Measurements from ENCODE around the gene MACROD2.

Gene MACROD2

GRCh38 chr20:15576411-15576810 lies 1581.1 kb downstream of the MACROD2 start:
- no peak for DNase-seq (ENCODE audit: low read depth in 2 of 2)

GRCh38 chr20:15578113-15578512 lies 1582.8 kb downstream of the MACROD2 start:
- no peak for DNase-seq (ENCODE audit: low read depth in 2 of 2)

GRCh38 chr20:15579688-15580087 lies 1584.4 kb downstream of the MACROD2 start:
- no peak for DNase-seq (ENCODE audit: low read depth in 2 of 2)

GRCh38 chr20:15582146-15582760 lies 1586.9 kb downstream of the MACROD2 start:
- no peak for DNase-seq (ENCODE audit: low read depth in 2 of 2)

GRCh38 chr20:15584507-15584906 lies 1589.2 kb downstream of the MACROD2 start:
- DNase-seq (ENCODE audit: low read depth in 2 of 2), result no peak

- DNase-seq (ENCODE audit: low read depth in 2 of 2), result no peak
Measured at GRCh38 chr20:15593081-15593480, 1597.8 kb downstream of the MACROD2 start.

GRCh38 chr20:15594158-15594695 lies 1598.9 kb downstream of the MACROD2 start:
- DNase-seq (ENCODE audit: low read depth in 2 of 2), result no peak

GRCh38 chr20:15596220-15596890 lies 1601.0 kb downstream of the MACROD2 start:
- DNase-seq (ENCODE audit: low read depth in 2 of 2), result no peak

GRCh38 chr20:15597306-15597705 lies 1602.0 kb downstream of the MACROD2 start:
- no peak for DNase-seq (ENCODE audit: low read depth in 2 of 2)

- no peak for DNase-seq (ENCODE audit: low read depth in 2 of 2)
Measured at GRCh38 chr20:15599961-15600360, 1604.6 kb downstream of the MACROD2 start.

- no peak for DNase-seq (ENCODE audit: low read depth in 2 of 2)
Measured at GRCh38 chr20:15600565-15600964, 1605.2 kb downstream of the MACROD2 start.

- DNase-seq (ENCODE audit: low read depth in 2 of 2), result no peak
Measured at GRCh38 chr20:15603506-15603905, 1608.2 kb downstream of the MACROD2 start.

GRCh38 chr20:15603978-15604805 lies 1608.9 kb downstream of the MACROD2 start:
- DNase-seq (ENCODE audit: low read depth in 2 of 2), result no peak

- DNase-seq (ENCODE audit: low read depth in 2 of 2), result no peak
Measured at GRCh38 chr20:15609921-15610320, 1614.6 kb downstream of the MACROD2 start.

GRCh38 chr20:15610787-15611186 lies 1615.5 kb downstream of the MACROD2 start:
- DNase-seq (ENCODE audit: low read depth in 2 of 2), result no peak

- DNase-seq (ENCODE audit: low read depth in 2 of 2), result no peak
Measured at GRCh38 chr20:15611541-15611940, 1616.2 kb downstream of the MACROD2 start.

GRCh38 chr20:15612198-15612597 lies 1616.9 kb downstream of the MACROD2 start:
- no peak for DNase-seq (ENCODE audit: low read depth in 2 of 2)

GRCh38 chr20:15612769-15613168 lies 1617.5 kb downstream of the MACROD2 start:
- no peak for DNase-seq (ENCODE audit: low read depth in 2 of 2)

- no peak for DNase-seq (ENCODE audit: low read depth in 2 of 2)
Measured at GRCh38 chr20:15613530-15613929, 1618.2 kb downstream of the MACROD2 start.

- no peak for DNase-seq (ENCODE audit: low read depth in 2 of 2)
Measured at GRCh38 chr20:15616626-15617025, 1621.3 kb downstream of the MACROD2 start.

GRCh38 chr20:15618110-15618509 lies 1622.8 kb downstream of the MACROD2 start:
- no peak for DNase-seq (ENCODE audit: low read depth in 2 of 2)

- no peak for DNase-seq (ENCODE audit: low read depth in 2 of 2)
Measured at GRCh38 chr20:15618912-15619311, 1623.6 kb downstream of the MACROD2 start.

Data from stimulated activated CD8-positive, alpha-beta memory T cell treated with anti-CD3 and anti-CD28 coated beads, Interleukin-15, amount 100 ng/mL, for 48 hours (primary cell).